ENCODE data around the gene CCNI.

CCNI gene

DNA sequence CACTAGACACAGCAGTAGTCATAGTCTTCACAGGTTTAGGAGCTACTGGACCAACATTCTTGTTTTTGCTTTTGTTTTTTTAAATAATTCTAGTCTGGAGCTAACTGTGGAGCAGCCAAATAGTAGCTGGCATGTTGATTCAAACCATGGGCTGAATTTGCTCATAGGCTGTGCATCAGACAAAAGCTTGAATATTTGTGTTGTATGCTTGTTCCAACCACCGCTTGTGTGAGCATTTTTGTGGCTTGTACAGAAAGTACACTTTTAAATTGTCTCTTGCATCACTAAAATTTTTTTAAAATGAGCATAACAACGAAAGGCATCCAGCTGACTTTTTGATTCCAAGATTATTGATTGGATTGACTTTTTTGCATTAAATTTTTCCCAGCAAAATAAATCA lies 39.6 kb downstream of the CCNI start:
- TF ChIP-seq GATA3 (IDR thresholded peaks at IDR 0.05; ENCODE audit: low read depth, low read length), result no peak
- no peak for TF ChIP-seq GATA2 (IDR thresholded peaks at IDR 0.05; ENCODE audit: low read depth, low read length)

DNA sequence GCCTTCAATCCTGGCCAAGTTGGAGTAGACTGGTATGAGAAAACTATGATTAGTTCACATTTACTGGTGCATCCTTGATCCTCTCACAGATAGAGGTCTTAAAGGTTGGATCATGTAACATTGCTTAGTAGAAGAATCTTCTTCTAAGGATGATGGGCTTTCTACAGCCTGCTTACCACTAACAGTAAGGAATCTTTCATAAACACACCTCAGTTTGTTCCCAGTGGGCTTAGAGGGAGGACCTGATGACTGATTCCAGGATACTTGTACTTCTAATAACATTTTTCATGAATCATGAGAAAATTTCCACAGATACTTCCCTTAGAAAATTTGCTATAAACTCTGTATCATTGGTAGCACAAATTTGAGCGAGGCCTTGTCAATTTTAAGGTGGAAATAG lies 40.6 kb downstream of the CCNI start:
- no peak for TF ChIP-seq GATA3 (IDR thresholded peaks at IDR 0.05; ENCODE audit: low read depth, low read length)
- no peak for TF ChIP-seq GATA2 (IDR thresholded peaks at IDR 0.05; ENCODE audit: low read depth, low read length)

DNA sequence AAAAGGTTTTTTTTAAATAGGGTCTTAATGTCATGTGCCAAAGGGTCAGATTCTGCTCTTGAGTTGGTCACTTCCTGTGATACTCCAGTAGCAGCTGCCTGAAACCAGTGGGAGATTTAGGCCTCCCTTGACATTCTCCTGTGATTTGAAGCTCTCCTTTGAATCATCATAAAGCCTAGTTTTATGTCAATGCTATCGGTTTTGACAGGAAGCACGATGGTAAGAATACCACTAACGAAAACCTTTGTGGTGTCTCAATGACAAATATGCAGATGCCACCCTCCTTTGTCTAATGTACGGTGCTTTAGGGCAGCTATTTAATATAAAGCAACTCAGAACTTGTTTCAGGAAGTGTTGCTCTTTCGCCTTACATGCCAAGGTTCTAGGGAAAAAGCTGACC lies 44.2 kb downstream of the CCNI start:
- no peak for TF ChIP-seq GATA3 (IDR thresholded peaks at IDR 0.05; ENCODE audit: low read depth, low read length)

DNA sequence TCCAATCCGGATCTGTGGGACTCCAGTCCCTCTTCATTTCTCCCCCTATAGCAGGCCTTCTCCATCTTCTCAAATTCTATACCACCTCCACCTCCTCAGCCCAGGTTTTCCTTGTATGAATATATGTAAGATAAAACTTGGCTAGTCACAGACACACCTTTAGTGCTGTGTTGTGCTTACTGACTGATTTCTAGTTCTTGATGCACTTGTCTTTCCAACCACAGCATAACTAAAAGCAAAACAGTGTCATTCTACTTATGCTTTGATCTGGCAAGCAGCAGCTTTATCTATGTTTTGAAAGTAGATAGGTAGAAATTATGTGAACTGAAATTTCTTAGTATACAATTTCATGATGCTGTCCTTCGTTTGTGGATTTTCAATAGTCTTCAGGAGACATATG lies 47.5 kb downstream of the CCNI start:
- TF ChIP-seq GATA3 (IDR thresholded peaks at IDR 0.05; ENCODE audit: low read depth, low read length), result no peak
- no peak for TF ChIP-seq GATA2 (IDR thresholded peaks at IDR 0.05; ENCODE audit: low read depth, low read length)

DNA sequence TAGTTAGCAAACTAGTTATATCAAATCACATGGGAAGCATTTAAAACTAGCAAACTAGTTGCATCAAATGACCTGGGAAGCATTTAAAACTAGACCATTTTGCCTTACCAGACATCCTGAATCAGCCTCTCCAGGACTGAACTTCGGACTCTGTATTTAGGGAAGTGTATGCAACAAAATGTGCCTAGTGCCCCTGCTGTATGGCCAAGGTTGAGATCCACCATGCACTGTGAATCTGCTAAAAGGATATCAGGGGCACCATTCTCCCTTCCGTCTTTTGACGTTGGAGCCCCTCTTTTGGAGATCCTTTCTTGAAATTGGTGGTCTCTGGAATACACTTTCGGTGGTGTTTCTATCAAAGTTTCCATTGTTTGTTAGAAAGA lies 49.5 kb downstream of the CCNI start:
- TF ChIP-seq GATA2 (IDR thresholded peaks at IDR 0.05; ENCODE audit: low read depth, low read length) (no peak), GATA3 (IDR thresholded peaks at IDR 0.05; ENCODE audit: low read depth, low read length) (no peak)

DNA sequence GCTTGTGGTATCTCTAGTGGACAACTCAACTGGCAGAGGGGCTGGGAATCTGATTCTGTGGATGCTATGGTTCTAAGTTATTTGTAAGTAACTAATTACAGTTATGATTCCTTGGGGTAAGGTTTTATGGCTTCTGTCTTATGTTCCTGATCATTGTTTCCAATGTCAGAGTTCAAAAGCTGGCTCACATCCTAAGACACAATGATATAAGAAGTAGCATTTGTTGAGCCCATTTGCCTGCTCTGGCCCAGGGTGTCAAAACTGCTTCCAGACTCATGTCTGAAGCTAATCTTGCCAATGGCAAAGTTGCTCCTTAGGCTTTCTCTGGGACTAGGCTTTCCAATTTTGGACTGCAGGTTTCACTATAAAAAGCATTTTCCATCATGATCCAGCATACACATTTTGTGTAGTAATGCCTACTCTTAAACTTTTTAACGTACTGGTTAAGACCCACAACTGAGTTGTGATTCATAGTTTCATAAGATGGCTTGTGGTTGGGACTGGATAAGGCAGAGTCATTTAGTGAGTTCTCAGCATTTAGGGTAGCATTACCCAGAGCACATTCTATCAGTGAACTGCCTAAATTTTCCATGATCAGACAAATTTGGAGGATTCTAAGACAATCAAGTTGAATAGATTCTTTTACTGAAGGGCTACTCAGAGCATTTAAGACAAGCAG lies 50.0 kb downstream of the CCNI start:
- TF ChIP-seq GATA2 (IDR thresholded peaks at IDR 0.05; ENCODE audit: low read depth, low read length) (no peak), GATA3 (IDR thresholded peaks at IDR 0.05; ENCODE audit: low read depth, low read length) (no peak)

DNA sequence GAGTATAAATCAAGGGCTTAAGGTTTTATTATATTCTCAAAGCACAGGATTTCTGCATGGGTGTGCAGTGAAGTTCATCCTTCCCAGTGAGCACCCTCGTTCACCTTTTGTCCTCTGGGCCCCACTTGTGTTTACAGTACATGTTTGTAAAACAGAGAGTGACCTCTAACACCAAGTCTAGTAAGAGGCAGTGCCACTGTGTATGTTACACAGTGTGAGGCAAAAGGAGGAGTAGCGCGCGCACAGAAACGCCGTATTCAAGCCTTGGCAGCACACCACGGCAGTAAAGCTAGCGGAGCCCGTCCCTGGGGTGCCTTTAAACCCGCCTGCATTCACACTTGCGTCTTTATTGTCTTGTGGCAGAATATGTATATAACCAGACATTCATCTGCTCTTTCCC lies 51.9 kb downstream of the CCNI start:
- TF ChIP-seq GATA3 (IDR thresholded peaks at IDR 0.05; ENCODE audit: low read depth, low read length), result no peak
- TF ChIP-seq GATA2 (IDR thresholded peaks at IDR 0.05; ENCODE audit: low read depth, low read length), result no peak

DNA sequence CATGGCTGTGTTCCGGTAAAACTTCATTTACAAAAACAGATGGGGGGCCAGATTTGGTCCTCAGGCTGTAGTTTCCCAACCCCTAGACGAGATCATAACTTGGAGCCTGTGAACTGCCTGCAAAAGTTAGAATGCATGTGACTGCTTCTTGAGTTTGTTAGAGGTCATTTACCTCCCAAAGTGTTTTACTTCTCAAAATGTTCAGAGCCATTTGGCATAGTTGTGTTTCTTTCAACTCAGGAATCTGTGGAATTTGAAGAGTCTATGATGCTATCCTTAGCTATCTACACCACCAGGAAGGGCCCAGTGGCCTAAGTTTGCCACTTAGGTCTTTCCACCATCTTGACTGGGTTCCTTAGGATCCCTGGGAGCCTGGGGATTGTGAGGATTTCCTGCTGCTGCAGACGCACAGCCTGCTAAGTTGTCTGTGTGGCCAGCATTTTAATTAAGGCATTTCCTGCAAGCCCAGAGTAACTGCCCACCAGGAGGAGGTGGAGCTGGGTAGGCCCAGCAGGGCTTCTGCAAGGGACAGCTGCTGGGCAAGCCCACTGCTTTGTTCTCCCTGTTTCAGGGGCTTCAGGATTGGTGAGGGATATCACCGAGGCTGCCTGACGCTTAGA lies 53.1 kb downstream of the CCNI start:
- TF ChIP-seq GATA2 (IDR thresholded peaks at IDR 0.05; ENCODE audit: low read depth, low read length) (no peak), GATA3 (IDR thresholded peaks at IDR 0.05; ENCODE audit: low read depth, low read length) (no peak)

DNA sequence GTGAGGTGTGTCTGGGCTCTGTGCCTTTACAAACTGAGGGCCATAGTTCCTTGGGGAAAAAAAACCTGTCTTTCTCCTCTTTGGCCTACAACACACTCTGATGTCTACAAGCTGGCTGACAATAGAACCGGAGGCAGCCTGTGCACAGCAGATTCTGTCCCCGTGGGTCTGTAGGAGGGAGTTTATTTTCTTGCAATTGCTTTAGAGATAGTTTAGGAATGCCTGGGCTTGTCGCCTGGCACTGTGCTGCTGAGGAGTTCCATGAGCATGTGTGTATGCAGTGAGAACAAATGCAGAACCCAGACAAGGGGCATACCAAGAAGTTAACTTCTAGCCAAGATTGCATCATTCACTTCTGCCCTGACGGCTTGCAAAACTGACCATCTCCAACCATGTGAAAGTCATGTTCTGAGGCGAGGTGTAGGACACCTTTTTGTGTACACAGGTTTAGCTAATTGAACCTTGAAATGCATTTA lies 54.1 kb downstream of the CCNI start:
- TF ChIP-seq GATA3 (IDR thresholded peaks at IDR 0.05; ENCODE audit: low read depth, low read length), result no peak
- no peak for TF ChIP-seq GATA2 (IDR thresholded peaks at IDR 0.05; ENCODE audit: low read depth, low read length)

DNA sequence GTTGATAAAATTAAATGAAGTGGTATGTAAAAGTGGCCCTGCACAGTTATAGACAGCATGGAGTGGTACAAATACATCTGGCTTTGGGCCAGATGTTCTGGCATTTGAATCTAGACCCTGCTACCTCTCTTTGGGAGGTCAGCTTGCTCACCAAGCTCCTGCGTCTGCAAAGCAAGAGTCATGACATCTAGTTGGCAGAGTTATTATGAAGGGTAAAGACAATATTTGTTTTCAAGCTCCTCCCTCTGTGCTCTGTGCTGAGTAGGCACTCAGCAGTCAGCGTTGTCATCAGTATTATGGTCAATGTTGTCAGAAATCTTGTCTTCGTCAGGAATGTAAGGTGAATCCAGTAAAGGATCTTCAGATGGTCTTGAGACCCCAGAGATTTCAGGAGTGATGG lies 55.8 kb downstream of the CCNI start:
- TF ChIP-seq GATA3 (IDR thresholded peaks at IDR 0.05; ENCODE audit: low read depth, low read length), result no peak
- no peak for TF ChIP-seq GATA2 (IDR thresholded peaks at IDR 0.05; ENCODE audit: low read depth, low read length)

DNA sequence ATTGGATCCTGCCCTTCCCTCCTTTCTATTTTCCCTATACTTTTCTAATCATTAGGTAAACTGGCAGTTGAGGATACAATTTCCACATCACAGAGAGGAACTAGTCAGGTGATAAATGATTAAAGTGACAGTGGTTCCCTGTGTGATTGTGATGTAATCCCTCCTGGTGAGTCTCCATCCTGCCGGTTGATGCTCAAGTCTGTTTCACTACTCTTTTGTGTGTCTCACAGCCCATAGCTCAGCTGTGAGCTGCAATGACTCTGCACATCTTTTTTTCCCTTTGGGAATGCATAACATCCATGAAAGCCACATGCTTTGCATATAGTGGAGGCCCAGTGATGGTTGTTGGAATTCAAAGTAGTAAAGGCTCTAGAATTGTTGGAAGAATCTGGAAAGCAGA lies 60.4 kb downstream of the CCNI start:
- no peak for TF ChIP-seq GATA2 (IDR thresholded peaks at IDR 0.05; ENCODE audit: low read depth, low read length)
- TF ChIP-seq GATA3 (IDR thresholded peaks at IDR 0.05; ENCODE audit: low read depth, low read length), result no peak

DNA sequence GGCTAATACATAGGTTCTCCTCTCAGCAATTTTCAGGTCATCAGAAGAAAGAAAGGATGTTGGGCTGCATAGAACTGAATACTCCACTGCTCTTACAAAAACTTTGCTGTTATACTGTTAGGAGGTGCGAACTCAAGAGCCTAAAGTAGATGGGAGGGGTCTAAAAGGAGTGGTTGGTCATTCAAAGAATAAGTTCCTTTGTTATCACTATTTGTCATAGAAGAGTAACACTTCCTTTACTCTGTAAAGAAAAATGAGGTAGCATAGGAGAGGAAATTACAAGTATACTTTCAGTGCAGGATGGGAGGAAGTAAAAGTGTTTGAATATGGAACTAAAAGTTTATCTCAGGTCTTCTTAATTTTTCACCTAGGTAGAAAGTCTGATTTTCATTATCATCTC lies 61.5 kb downstream of the CCNI start:
- TF ChIP-seq GATA3 (IDR thresholded peaks at IDR 0.05; ENCODE audit: low read depth, low read length), result no peak
- TF ChIP-seq GATA2 (IDR thresholded peaks at IDR 0.05; ENCODE audit: low read depth, low read length), result no peak

DNA sequence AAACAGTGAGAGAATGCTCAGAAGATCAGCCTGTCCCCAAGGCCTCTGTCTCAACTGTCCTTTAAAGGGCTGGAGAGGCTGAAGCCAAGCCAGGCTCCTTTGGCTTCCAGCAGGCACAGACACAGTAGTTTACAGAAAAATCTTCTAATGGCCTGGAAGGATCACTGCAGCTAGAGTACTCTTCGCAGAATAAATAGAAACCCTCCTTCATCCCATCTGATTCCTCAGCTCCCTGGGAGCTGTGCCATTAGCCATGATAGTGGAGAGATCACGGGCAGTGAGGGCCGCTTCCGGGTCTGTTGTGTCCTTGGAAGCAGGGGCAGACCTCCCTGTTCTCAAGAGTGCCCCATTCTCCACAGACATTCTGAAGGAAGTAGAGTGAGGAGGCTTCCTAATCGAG lies 63.1 kb downstream of the CCNI start:
- TF ChIP-seq GATA3 (IDR thresholded peaks at IDR 0.05; ENCODE audit: low read depth, low read length), result no peak
- TF ChIP-seq GATA2 (IDR thresholded peaks at IDR 0.05; ENCODE audit: low read depth, low read length), result no peak; the same call in 1 of the 2 replicates

DNA sequence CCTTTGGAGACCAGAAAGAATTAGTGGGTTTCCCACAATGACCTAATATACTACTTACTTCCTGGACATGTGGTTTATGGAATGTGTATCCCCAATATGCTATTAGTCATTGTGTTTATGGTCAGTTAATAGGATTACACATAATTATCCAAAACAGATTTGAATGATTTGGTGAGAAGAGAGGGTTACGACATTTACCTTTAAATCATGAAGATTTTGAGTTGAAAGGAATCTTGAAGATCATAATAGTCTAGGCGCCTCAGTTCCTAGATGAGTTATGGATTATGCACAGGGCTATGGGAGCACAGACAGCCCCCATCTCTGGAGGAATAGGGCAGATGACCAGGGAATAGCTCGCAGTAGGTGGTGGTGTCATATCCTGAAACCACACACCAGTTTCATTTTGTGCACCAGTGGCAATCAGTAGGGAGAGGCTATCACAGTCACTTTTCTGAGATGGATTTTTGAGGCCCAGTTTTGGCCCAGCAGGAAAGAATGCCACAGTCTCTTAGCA lies 64.9 kb downstream of the CCNI start:
- no peak for TF ChIP-seq GATA3 (IDR thresholded peaks at IDR 0.05; ENCODE audit: low read depth, low read length)

DNA sequence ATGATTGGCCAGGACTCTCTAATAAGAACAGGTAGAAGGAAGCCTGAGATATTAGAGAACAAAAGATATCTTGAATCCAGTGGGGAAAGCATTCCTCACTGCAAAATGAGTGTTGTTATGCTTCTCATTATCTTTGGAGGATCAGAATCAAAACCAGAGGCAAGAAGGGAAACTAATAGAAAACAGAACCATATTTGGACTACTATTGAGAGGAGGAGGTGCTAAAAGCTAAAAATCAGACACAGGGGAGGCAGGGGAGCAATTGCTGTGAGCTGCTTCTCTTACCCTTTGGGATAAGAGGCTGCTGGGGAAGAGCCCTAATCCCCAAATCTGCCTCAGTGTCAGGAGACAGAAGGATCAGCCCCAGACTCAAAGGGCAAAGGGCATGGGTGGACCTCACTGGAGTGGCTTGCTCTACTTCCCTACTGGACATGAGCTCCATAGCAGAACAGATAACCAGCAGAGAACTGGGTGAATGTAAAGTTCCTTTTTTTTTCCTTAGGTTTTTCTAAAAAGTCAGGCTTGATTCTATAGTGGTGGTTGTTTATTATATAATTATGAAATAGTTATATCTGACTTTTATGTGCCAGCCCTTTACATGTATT lies 66.2 kb downstream of the CCNI start:
- TF ChIP-seq GATA3 (IDR thresholded peaks at IDR 0.05; ENCODE audit: low read depth, low read length), result 0 out of 2 replicates have a peak, but pooled peaks have one; percentile 36
- peak; percentile 49; the same call in 1 of the 2 replicates for TF ChIP-seq GATA2 (IDR thresholded peaks at IDR 0.05; ENCODE audit: low read depth, low read length)
